H1 (cell line): Measurements from ENCODE around the gene PAX6. TPM values are rescaled to one million over a fixed set of nuclear protein-coding genes. Genes with fewer than 3 reads are reported as not detected.

Experiments
- HDAC6 ChIP-seq: IDR thresholded peaks from one replicate; pipeline ENCODE4 v1.7.1; 2012; ENCODE audit warnings: low read depth, mild to moderate bottlenecking, inconsistent platforms, low read length, moderate library complexity
- KDM5A ChIP-seq: fragments of 200-600 bp; IDR thresholded peaks from 2 replicates; pipeline ENCODE4 v1.7.1; 2012; ENCODE audit warnings: mild to moderate bottlenecking, low read length, inconsistent platforms, mixed read lengths
- SIRT6 ChIP-seq: IDR thresholded peaks from one replicate; pipeline ENCODE4 v1.7.1; 2012; ENCODE audit warnings: low read length, inconsistent platforms
- polyA plus RNA-seq, 7 experiments: library from polyadenylated mRNA; depleted of rRNA in 3 of 7; stranded (reverse) in 5 of 7; unstranded in 2 of 7; fragments of >200 nt in 5 of 7; fragments of 200-250 nt in 2 of 7; gene quantifications; 1 replicate in 5 of 7; 2 replicates in 1 of 7; 4 replicates in 1 of 7; pipeline versions ENCODE4 v1.2.1 to v1.2.3, GENCODE V29; 2011 to 2013; ENCODE audit warnings: missing spikeins in 2 of 7, mixed read lengths in 2 of 7
- total RNA-seq: library from RNA; stranded (reverse); fragmentation: NEBNext Ultra II Directional; extraction: Animal tissue kit (Norgen Biotek cat#: 25700); gene quantifications from 2 replicates; pipeline ENCODE4 v1.2.1, GENCODE V29; 2021
- TF ChIP-seq, protein P1 (sequence below): fragments of 300-600 bp; sonication (generic); IDR thresholded peaks from 2 replicates; pipeline ENCODE4 v1.7.1; 2012; ENCODE audit warnings: low read length, moderate library complexity, mild to moderate bottlenecking, inconsistent platforms; ENCODE audit not compliant: insufficient replicate concordance
- TF ChIP-seq, protein P2 (sequence below): IDR thresholded peaks from 2 replicates; pipeline ENCODE4 v1.6.1; 2011; ENCODE audit warnings: low read depth, mild to moderate bottlenecking, low read length; ENCODE audit not compliant: insufficient read depth
- TF ChIP-seq, protein P3 (sequence below), 3 experiments: IDR thresholded peaks; 1 replicate in 2 of 3; 2 replicates in 1 of 3; pipeline versions ENCODE4 v1.5.1 to v1.6.1; 2011; ENCODE audit warnings: low read length in 3 of 3, mild to moderate bottlenecking in 3 of 3, inconsistent platforms in 2 of 3, low read depth in 1 of 3, moderate library complexity in 1 of 3; ENCODE audit not compliant: insufficient read depth in 1 of 3; ENCODE audit errors: control extremely low read depth in 1 of 3

Gene PAX6
- total and polyA plus RNA-seq, 2 of the 8 experiments (the other 6 are each of a cell fraction or from before 2014, with no cell fraction given), result 0.30 to 0.65 TPM

DNA sequence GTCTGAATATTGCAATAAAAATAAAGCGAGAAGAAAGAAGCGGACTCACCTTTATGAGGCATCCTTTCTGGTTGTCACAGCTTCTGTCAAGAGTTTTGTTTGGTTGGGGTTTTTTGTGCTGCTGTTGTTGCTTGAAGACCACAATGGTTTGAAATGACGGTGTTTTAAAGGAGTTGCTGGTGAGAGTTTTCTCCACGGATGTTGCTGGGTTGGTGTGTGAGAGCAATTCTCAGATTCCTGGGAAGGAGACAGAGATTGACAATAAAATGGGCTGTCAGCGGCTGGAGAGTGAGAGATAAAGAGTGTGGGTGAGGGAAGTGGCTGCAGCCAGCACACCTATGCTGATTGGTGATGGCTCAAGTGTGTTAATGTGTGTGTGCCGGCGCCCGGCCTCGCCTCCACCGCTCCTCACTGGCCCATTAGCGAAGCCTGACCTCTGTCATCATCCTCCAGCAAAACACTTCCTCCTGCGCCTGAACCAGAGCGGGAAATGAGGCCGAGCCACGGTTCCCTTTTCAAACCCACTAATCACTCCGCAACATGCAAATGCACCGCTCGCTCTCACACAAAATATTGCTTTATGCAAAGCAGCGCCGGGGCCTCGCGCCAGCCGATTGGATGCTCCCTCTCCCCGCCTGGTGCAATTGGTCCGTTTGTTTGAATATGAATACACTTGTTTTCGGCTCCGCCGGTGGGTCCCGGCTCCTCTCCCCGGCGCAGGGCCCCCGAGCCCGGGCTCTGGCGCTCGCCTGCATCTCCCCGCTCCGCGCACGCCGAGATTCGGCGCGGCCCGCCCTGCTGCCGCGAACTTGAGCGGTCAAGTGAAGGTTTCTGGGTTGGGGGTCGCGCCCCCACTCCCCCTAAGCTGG, at the start of gene PAX6 (continued):
- TF ChIP-seq, protein P1, sequence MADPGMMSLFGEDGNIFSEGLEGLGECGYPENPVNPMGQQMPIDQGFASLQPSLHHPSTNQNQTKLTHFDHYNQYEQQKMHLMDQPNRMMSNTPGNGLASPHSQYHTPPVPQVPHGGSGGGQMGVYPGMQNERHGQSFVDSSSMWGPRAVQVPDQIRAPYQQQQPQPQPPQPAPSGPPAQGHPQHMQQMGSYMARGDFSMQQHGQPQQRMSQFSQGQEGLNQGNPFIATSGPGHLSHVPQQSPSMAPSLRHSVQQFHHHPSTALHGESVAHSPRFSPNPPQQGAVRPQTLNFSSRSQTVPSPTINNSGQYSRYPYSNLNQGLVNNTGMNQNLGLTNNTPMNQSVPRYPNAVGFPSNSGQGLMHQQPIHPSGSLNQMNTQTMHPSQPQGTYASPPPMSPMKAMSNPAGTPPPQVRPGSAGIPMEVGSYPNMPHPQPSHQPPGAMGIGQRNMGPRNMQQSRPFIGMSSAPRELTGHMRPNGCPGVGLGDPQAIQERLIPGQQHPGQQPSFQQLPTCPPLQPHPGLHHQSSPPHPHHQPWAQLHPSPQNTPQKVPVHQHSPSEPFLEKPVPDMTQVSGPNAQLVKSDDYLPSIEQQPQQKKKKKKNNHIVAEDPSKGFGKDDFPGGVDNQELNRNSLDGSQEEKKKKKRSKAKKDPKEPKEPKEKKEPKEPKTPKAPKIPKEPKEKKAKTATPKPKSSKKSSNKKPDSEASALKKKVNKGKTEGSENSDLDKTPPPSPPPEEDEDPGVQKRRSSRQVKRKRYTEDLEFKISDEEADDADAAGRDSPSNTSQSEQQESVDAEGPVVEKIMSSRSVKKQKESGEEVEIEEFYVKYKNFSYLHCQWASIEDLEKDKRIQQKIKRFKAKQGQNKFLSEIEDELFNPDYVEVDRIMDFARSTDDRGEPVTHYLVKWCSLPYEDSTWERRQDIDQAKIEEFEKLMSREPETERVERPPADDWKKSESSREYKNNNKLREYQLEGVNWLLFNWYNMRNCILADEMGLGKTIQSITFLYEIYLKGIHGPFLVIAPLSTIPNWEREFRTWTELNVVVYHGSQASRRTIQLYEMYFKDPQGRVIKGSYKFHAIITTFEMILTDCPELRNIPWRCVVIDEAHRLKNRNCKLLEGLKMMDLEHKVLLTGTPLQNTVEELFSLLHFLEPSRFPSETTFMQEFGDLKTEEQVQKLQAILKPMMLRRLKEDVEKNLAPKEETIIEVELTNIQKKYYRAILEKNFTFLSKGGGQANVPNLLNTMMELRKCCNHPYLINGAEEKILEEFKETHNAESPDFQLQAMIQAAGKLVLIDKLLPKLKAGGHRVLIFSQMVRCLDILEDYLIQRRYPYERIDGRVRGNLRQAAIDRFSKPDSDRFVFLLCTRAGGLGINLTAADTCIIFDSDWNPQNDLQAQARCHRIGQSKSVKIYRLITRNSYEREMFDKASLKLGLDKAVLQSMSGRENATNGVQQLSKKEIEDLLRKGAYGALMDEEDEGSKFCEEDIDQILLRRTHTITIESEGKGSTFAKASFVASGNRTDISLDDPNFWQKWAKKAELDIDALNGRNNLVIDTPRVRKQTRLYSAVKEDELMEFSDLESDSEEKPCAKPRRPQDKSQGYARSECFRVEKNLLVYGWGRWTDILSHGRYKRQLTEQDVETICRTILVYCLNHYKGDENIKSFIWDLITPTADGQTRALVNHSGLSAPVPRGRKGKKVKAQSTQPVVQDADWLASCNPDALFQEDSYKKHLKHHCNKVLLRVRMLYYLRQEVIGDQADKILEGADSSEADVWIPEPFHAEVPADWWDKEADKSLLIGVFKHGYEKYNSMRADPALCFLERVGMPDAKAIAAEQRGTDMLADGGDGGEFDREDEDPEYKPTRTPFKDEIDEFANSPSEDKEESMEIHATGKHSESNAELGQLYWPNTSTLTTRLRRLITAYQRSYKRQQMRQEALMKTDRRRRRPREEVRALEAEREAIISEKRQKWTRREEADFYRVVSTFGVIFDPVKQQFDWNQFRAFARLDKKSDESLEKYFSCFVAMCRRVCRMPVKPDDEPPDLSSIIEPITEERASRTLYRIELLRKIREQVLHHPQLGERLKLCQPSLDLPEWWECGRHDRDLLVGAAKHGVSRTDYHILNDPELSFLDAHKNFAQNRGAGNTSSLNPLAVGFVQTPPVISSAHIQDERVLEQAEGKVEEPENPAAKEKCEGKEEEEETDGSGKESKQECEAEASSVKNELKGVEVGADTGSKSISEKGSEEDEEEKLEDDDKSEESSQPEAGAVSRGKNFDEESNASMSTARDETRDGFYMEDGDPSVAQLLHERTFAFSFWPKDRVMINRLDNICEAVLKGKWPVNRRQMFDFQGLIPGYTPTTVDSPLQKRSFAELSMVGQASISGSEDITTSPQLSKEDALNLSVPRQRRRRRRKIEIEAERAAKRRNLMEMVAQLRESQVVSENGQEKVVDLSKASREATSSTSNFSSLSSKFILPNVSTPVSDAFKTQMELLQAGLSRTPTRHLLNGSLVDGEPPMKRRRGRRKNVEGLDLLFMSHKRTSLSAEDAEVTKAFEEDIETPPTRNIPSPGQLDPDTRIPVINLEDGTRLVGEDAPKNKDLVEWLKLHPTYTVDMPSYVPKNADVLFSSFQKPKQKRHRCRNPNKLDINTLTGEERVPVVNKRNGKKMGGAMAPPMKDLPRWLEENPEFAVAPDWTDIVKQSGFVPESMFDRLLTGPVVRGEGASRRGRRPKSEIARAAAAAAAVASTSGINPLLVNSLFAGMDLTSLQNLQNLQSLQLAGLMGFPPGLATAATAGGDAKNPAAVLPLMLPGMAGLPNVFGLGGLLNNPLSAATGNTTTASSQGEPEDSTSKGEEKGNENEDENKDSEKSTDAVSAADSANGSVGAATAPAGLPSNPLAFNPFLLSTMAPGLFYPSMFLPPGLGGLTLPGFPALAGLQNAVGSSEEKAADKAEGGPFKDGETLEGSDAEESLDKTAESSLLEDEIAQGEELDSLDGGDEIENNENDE, result no peak
- TF ChIP-seq HDAC6, result no peak
- TF ChIP-seq, protein P2, sequence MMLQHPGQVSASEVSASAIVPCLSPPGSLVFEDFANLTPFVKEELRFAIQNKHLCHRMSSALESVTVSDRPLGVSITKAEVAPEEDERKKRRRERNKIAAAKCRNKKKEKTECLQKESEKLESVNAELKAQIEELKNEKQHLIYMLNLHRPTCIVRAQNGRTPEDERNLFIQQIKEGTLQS, result no peak
- TF ChIP-seq KDM5A, result no peak
- no peak for TF ChIP-seq SIRT6
- TF ChIP-seq, protein P3, sequence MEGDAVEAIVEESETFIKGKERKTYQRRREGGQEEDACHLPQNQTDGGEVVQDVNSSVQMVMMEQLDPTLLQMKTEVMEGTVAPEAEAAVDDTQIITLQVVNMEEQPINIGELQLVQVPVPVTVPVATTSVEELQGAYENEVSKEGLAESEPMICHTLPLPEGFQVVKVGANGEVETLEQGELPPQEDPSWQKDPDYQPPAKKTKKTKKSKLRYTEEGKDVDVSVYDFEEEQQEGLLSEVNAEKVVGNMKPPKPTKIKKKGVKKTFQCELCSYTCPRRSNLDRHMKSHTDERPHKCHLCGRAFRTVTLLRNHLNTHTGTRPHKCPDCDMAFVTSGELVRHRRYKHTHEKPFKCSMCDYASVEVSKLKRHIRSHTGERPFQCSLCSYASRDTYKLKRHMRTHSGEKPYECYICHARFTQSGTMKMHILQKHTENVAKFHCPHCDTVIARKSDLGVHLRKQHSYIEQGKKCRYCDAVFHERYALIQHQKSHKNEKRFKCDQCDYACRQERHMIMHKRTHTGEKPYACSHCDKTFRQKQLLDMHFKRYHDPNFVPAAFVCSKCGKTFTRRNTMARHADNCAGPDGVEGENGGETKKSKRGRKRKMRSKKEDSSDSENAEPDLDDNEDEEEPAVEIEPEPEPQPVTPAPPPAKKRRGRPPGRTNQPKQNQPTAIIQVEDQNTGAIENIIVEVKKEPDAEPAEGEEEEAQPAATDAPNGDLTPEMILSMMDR (IDR thresholded peaks at IDR 0.05; ENCODE audit: control extremely low read depth in 1 of 3, insufficient read depth in 1 of 3, low read depth in 1 of 3, low read length in 3 of 3), result no peak
